ENCODE data around the gene GTF3C2.
A peak's percentile ranks its signal among the peaks of the same experiment; 100 is the strongest.

GTF3C2 gene

GRCh38 chr2:27356382-27357181, at the start of gene GTF3C2:
Gene GTF3C2 (minus strand): TSS chr2:27356764. CDS start chr2:27343554, 13,210 bp downstream.
- DNase-seq (ENCODE audit: low read depth), result peak; percentile 96

GRCh38 chr2:27400348-27401135, 44.0 kb upstream of the GTF3C2 start:
- DNase-seq (ENCODE audit: low read depth), result no peak

- no peak for DNase-seq (ENCODE audit: low read depth)
These were observed 42.4 kb upstream of the GTF3C2 start for GRCh38 chr2:27398962-27399361.

DNA sequence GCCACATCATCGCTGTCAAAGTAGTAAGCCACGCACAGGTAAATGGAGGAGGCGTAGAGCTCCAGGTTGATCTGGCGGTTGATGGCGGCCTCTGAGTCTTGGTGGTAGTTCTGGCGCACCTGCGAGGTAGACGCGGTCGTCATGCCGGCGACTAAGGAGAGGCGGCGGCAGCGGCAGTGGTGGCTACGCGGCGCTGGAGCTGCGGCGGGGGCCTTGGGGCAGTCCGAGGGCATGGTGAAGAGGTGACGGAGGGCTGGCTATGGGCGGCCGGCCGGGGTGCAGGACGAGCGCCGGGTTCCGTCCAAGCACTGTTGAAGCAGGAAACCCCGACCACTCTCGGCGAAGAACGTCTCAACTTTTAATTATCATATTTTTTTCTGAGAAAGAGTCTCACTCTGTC, 36.7 kb upstream of the GTF3C2 start:
- no peak for DNase-seq (ENCODE audit: low read depth)

- DNase-seq (ENCODE audit: low read depth), result no peak
These were observed 34.5 kb upstream of the GTF3C2 start for GRCh38 chr2:27390822-27391679.

- no peak for DNase-seq (ENCODE audit: low read depth)
These were observed 25.1 kb upstream of the GTF3C2 start for GRCh38 chr2:27381577-27382181.

- DNase-seq (ENCODE audit: low read depth), result no peak
These were observed 24.3 kb upstream of the GTF3C2 start, which contains the start of gene ZNF513 for GRCh38 chr2:27380626-27381545. Gene ZNF513 (minus strand): TSS chr2:27380734. CDS start chr2:27380526, 208 bp downstream.

DNA sequence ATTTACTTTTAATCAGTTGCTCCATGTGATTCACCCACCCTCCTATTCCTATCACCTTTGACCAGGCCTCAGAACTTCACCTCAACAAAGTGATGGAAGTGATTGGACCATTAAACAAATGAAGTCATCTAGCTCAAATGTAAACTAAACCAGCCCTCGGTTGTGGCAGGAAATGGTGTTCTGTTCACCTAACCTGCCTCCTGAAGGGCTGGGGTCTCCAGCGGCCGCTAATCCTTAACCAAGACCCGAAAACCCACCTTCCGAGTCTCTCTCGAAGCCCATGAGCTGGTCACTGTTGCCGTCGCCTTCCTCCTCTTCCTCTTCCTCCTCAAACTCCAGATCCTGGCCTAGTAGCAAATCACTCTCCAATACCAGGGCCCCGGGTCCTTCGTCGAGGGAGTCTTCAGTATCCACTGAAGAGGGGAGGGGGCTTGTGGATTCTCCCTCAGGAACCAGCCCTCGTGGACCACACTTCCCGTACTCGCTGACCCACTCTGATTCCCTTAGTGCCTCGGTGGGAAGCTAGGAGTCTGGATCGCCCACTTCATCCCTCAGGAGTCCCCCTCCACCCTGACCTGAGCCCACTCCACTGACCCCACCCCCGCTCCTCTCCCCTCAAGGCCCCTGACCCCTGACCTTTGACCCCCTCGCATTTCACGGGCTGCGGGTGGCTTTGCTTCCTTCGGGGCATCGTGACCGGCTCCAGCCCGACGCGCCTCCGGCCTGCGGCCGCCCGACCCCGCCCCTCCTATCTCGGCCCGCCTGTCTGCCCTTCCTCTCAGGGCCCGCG, 23.5 kb upstream of the GTF3C2 start:
- no peak for DNase-seq (ENCODE audit: low read depth)

- no peak for DNase-seq (ENCODE audit: low read depth)
These were observed 22.8 kb upstream of the GTF3C2 start for GRCh38 chr2:27379383-27379835.

- no peak for DNase-seq (ENCODE audit: low read depth)
These were observed 22.3 kb upstream of the GTF3C2 start for GRCh38 chr2:27378809-27379290.

DNA sequence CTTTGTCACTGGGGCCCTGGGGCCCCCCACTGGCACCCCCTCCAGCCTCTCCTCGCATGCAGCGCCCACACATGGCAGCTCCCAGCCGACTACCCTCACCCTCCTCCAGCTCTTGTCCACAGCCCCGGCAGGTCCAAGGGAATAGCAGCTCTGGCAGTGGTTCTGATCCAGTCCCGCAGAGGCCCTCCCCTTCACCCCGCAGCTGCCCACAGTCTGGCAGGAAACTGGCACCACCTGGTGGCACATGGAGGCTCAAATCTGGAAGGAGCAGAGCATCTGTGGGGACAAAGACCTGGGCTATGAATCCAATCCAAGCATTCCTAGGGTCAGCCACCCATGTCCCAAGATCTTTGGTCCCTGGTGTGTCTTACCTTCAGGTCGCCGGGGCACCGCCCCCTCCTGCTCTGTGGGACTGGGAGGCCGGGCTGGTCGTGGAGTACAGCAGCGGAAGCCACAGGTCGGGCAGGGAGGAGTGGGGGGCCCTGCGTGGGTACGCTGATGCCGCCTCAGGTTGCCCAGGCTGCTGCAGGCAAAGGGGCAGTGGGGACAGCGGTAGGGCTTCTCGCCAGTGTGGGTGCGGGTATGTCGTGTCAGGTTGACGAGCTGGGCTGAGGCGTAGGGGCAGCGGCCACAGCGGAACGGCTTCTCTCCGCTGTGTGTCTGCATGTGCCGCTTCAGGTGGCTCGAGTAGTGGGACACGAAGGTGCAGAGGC, 21.7 kb upstream of the GTF3C2 start:
- no peak for DNase-seq (ENCODE audit: low read depth)

- DNase-seq (ENCODE audit: low read depth), result no peak
These were observed 21.1 kb upstream of the GTF3C2 start for GRCh38 chr2:27377618-27378095.

GRCh38 chr2:27376866-27377617, 20.5 kb upstream of the GTF3C2 start:
- no peak for DNase-seq (ENCODE audit: low read depth)

GRCh38 chr2:27376151-27376865, 19.7 kb upstream of the GTF3C2 start:
- DNase-seq (ENCODE audit: low read depth), result no peak

DNA sequence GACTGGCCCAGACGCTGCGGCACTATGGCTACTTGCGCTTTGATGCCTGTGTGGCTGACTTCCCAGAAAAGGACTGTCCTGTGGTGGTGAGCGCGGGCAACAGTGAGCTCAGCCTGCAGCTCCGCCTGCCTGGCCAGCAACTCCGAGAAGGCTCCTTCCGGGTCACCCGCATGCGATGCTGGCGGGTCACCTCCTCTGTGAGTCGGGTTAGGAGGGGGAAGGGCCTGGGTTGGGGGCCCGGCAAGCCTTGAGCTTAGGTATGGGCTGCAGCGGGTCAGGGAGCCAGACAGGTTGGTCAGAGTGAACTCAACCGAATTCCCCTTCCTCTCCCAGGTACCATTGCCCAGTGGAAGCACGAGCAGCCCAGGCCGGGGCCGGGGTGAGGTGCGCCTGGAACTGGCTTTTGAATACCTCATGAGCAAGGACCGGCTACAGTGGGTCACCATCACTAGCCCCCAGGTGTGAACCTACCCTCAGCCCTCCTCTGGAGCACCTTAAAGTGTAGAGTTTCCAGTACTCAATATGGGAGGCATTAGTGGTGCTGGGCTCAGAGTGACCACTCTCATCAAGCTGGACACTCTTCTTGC, 19.0 kb upstream of the GTF3C2 start:
- no peak for DNase-seq (ENCODE audit: low read depth)

GRCh38 chr2:27373567-27373966, 17.0 kb upstream of the GTF3C2 start:
- no peak for DNase-seq (ENCODE audit: low read depth)

DNA sequence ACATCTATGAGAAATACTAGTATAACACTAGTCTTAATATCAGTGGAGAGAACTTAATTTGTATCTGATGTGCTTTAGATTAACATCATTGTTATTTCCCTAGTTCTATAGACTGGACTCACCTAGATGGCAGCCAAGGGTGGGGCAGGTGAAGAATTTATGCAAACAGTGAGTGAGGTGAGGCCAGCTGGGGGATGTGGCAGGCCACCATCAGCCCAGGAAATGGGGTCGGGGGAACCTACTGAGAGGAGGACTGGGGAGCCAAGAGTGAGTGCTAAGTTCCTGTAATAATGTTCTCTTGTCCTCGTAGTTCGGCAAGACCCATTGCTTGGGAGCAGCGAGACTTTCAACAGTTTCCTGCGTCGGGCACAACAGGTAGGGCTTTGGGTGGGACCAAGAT, 16.4 kb upstream of the GTF3C2 start:
- no peak for DNase-seq (ENCODE audit: low read depth)
